ENCODE measurements around the gene RAPGEF5.

Gene RAPGEF5

GRCh38 chr7:22142572-22142971, 214.4 kb downstream of the RAPGEF5 start:
- no peak for DNase-seq

- no peak for DNase-seq
These were observed 215.6 kb downstream of the RAPGEF5 start for GRCh38 chr7:22141355-22141754.

- peak; percentile 38 for DNase-seq
These were observed 216.4 kb downstream of the RAPGEF5 start for GRCh38 chr7:22140578-22140977.

- DNase-seq: no peak
These were observed 218.1 kb downstream of the RAPGEF5 start for GRCh38 chr7:22138886-22139285.

- no peak for DNase-seq
These were observed 218.8 kb downstream of the RAPGEF5 start for GRCh38 chr7:22138106-22138505.

GRCh38 chr7:22137466-22137865, 219.5 kb downstream of the RAPGEF5 start:
- DNase-seq: peak; percentile 43

- peak; percentile 67 for DNase-seq
These were observed 219.9 kb downstream of the RAPGEF5 start for GRCh38 chr7:22137026-22137425.

- DNase-seq: no peak
These were observed 227.0 kb downstream of the RAPGEF5 start for GRCh38 chr7:22129819-22130580.

- DNase-seq: no peak
These were observed 227.8 kb downstream of the RAPGEF5 start for GRCh38 chr7:22129166-22129565.

GRCh38 chr7:22128528-22128920, 228.4 kb downstream of the RAPGEF5 start:
- no peak for DNase-seq

- DNase-seq: no peak
These were observed 229.0 kb downstream of the RAPGEF5 start for GRCh38 chr7:22127835-22128527.

GRCh38 chr7:22125436-22125835, 231.5 kb downstream of the RAPGEF5 start:
- DNase-seq: no peak

GRCh38 chr7:22124941-22125340, 232.0 kb downstream of the RAPGEF5 start:
- DNase-seq: no peak

GRCh38 chr7:22123139-22123538, 233.8 kb downstream of the RAPGEF5 start:
- no peak for DNase-seq

- DNase-seq: no peak
These were observed 235.1 kb downstream of the RAPGEF5 start for GRCh38 chr7:22121702-22122474.

GRCh38 chr7:22120391-22121053, 236.4 kb downstream of the RAPGEF5 start:
- DNase-seq: no peak

- DNase-seq: no peak
These were observed 239.7 kb downstream of the RAPGEF5 start for GRCh38 chr7:22117222-22117621.

GRCh38 chr7:22116451-22117030, 240.4 kb downstream of the RAPGEF5 start:
- DNase-seq: no peak

- DNase-seq: no peak
These were observed 241.3 kb downstream of the RAPGEF5 start for GRCh38 chr7:22115689-22116088.

GRCh38 chr7:22114440-22114981, 242.4 kb downstream of the RAPGEF5 start:
- no peak for DNase-seq

- no peak for DNase-seq
These were observed 243.9 kb downstream of the RAPGEF5 start for GRCh38 chr7:22113041-22113440.

- DNase-seq: no peak
These were observed 245.3 kb downstream of the RAPGEF5 start for GRCh38 chr7:22111661-22112060.

All from fibroblast of upper back skin (primary cell).